ENCODE measurements around the gene PIK3R1. TPM values are rescaled to one million over a fixed set of nuclear protein-coding genes. Genes with fewer than 3 reads are reported as not detected.
A peak's percentile ranks its signal among the peaks of the same experiment; 100 is the strongest.

Gene PIK3R1
- total and polyA plus RNA-seq, 2 of the 4 experiments (the other 2 are of a cell fraction): 2.4 to 9.3 TPM

- H3K14ac ChIP-seq (replicated peaks; ENCODE audit: low read depth, low read length): no peak overlapping the region
- H2BK5ac ChIP-seq (ENCODE audit: low read depth, low read length, poor library complexity, severe bottlenecking): no peak overlapping the region
- H3K27ac ChIP-seq (ENCODE audit: insufficient read depth, low read length): no peak overlapping the region
- no peak overlapping the region for H4K8ac ChIP-seq (ENCODE audit: low read depth in 2 of 2, low read length in 2 of 2)
- no peak overlapping the region for H2BK15ac ChIP-seq (ENCODE audit: low read depth, low read length)
- H3K4me3 ChIP-seq (ENCODE audit: insufficient read depth, low read depth, low read length): no peak overlapping the region
- H2BK120ac ChIP-seq (ENCODE audit: low read depth, low read length): no peak overlapping the region
- H4K20me1 ChIP-seq (ENCODE audit: insufficient read depth, low read length): no peaks in the 10 kb centered on the region
- H3K36me3 ChIP-seq (ENCODE audit: control insufficient read depth, insufficient read depth, low read length): no peaks in the 10 kb centered on the region
- H3K18ac ChIP-seq (ENCODE audit: low read depth, low read length): no peak overlapping the region
- no peak overlapping the region for H3K56ac ChIP-seq (ENCODE audit: extremely low read depth, insufficient read depth, low read length)
- DNase-seq (peak; percentile 81), ATAC-seq (ENCODE audit: low read depth) (peak; percentile 49; the same call in 1 of the 2 replicates)
- no peak overlapping the region for H4K5ac ChIP-seq (ENCODE audit: low read depth, low read length)
- intact Hi-C loops (cut with micrococcal nuclease): no loop called here
- H2BK20ac ChIP-seq (ENCODE audit: low read depth, low read length): no peak overlapping the region
- peaks cover 1% of the 10 kb centered on the region; the same call in 1 of the 2 replicates for H3K4me1 ChIP-seq (ENCODE audit: control insufficient read depth, insufficient read depth, low read length)
- H4K91ac ChIP-seq (ENCODE audit: insufficient read depth, low read depth, low read length): no peak overlapping the region
- in situ Hi-C loops (cut with MboI; ENCODE audit: low sequenced_read_pairs): no loop called here
- H2AFZ ChIP-seq (replicated peaks; ENCODE audit: low read length, poor library complexity): no peak overlapping the region
- no peak overlapping the region for H3K23ac ChIP-seq (ENCODE audit: low read depth, low read length)
- no peak overlapping the region for H3K9ac ChIP-seq (ENCODE audit: low read depth, low read length)
- TF ChIP-seq USF2 (IDR thresholded peaks at IDR 0.05; ENCODE audit: low read depth, low read length) (peak; percentile 8; the same call in 1 of the 2 replicates), MAFK (IDR thresholded peaks at IDR 0.05; ENCODE audit: low read depth, low read length) (no peak), RAD21 (IDR thresholded peaks at IDR 0.05; ENCODE audit: low read length) (no peak), FOS (IDR thresholded peaks at IDR 0.05; ENCODE audit: low read depth, low read length) (peak; percentile 56)
- no TSS peak for BruUV-seq (replicated peaks)
- H2AK5ac ChIP-seq (ENCODE audit: low read depth, low read length): no peak overlapping the region
- no peak overlapping the region for H3K4ac ChIP-seq (ENCODE audit: low read depth, low read length)
- no peak overlapping the region for H3K4me2 ChIP-seq (ENCODE audit: low read depth, low read length)
- dilution Hi-C loops (cut with HindIII; ENCODE audit: low sequenced_read_pairs, unreplicated experiment): no loop called here
- no peaks in the 10 kb centered on the region for H3K79me1 ChIP-seq (ENCODE audit: low read depth in 1 of 2, low read length in 2 of 2)
- ChIA-PET POLR2A (ENCODE audit: unreplicated experiment) (no interaction called here), CTCF (no interaction called here)
- H2AK9ac ChIP-seq (replicated peaks; ENCODE audit: low read depth, low read length, poor library complexity): no peak overlapping the region
- H3K9me1 ChIP-seq (ENCODE audit: insufficient read depth, low read length): 0 out of 2 replicates have a peak, but pooled peaks cover 3% of the 10 kb centered on the region
- no peaks in the 10 kb centered on the region for H3K9me3 ChIP-seq (ENCODE audit: control insufficient read depth, insufficient read depth, low read length)
- H3K27me3 ChIP-seq (ENCODE audit: control insufficient read depth, insufficient read depth, low read length): peaks cover under 1% of the 10 kb centered on the region; the same call in 1 of the 2 replicates
- WGBS, 2 experiments (ENCODE audit: extremely low coverage in 2 of 2, insufficient read length in 1 of 2): 75% methylated on average over 2 of the region's 5 CpGs; no CpG with 5 or more reads in 1 of the 2 experiments
These were observed 127.9 kb downstream of the PIK3R1 start for GRCh38 chr5:68343421-68343826.
